Stimulated activated CD4-positive, alpha-beta T cell treated with anti-CD3 and anti-CD28 coated beads, Interleukin-12 subunit alpha, Interleukin-12 subunit beta, amount 100 ng/mL, for 4 hours (primary cell): ENCODE data around the gene CHST8.
A peak's percentile ranks its signal among the peaks of the same experiment; 100 is the strongest.
"Not testable (repeated sequence)": the region's sequence is repeated elsewhere in the genome, so short reads cannot be mapped to it uniquely, and the experiment has no call there.

ENCODE experiments used
- DNase-seq: peaks from one replicate; pipeline ENCODE4 v3.0.0-alpha.2; 2020

CHST8 gene

DNA sequence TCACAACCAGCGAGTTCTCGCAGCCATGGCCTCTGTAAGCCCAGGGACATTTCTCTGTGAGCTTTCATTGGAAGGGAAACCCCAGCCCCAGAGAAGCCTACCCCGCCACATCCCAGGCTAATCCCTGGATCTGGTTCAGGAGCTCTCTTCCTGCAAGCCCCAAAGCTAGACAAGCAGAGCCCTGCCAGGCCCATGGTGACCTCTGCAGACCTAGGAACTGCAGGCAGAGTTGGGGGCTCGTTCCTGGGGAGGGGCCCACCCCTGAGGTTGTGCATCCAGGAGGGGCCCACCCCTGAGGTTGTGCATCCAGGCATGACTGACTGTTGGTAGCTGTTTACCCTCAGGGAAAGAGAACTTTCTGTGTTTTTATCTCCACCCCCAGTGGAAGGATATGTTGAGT, 196.7 kb downstream of the CHST8 start:
- no peak for DNase-seq

DNA sequence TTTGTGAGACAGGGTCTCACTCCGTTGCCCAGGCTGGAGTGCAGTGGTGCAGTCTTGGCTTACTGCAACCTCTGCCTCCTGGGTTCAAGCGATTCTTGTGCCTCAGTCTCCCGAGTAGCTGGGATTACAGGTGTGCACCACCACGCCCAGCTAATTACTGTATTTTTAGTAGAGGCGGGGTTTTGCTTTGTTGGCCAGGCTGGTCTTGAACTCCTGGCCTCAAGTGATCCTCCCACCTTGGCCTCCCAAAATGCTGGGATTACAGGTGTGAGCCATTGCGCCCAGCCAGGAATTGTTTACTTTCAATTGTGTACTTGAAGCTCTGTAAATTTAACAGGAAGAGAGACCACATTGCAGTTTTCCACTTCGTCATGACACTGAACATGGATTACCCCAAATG, 197.3 kb downstream of the CHST8 start:
- not testable (repeated sequence) for DNase-seq

DNA sequence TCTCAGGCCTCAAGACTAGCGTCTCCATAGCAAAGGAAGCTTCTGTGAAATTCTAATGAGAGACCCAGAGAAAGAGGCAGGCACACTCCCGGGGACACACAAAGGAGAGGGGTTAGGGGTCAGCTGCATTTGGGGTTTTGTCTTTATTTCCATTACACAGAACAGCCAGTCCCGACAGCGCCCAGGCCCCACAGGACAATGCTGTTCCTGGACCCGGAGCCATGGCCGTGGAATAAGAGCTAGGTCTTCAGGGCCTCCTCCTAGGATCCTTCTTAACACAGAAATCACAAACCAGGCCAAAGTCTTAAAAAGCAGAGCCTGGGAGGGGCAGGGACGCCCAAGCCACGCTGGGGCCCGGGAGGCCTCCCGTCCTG, 197.7 kb downstream of the CHST8 start:
- DNase-seq = no peak

DNA sequence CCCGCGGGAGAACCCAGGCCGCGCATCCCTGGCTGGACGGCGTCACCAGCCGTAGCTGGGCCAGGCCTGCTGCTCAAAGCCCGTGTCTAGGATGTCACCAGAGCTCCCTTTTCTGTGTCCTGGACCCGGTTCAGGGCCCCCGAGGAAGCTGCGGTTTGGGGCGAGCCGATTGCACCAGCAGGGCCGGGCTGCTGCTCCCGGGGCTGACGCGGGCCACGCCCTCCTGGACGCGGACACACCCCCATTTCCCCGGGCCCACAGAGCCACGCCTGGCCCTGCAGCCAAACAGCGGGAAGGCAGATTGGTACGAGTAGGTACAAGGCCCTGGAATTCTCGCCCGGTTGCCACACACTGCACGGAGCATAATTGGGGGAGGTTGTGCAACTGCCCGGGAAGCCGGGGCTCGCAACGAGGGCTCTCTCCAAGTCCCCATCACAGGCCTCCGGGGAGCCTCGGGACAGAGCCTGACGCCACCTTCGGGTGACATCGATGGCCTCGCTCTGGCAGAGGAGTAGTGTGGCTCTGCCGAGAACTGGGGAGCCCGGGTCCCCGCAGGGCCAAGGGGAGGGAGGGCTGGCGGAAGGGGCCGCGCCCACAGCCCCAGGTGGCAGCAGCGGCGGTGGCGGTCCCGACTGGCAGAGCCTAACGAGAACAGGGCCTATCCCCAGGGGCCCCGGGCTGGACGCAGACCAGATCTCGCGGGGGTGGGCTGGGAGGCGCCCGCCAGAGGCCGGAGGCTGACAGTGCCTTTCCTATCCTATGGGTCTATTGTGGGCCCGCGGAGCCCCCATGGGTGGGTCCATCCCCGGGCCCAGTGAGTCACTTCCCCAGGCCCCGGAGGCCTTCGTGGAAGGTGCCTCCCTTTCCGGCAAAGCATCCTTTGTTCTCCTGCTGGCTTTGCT, 198.4 kb downstream of the CHST8 start:
- DNase-seq = peak; percentile 53

DNA sequence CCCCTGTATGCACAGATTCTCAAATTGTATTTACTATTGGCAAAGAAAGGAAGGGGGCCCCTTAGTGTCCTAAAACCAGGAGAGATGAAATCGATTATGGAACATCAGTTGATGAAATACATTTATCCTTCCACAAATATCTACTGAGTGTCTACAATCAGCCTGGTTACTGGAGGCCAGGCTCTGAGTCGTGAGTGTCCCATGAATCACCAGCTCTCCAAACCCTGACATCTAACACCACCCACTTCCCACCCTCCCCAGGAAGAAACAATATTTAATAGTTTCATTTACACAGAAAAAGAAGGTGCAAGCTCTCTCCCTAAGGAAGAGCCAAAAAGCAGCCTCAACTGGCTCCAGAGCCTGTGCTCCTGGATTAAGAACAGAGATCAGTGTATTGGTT, 200.1 kb downstream of the CHST8 start:
- DNase-seq = no peak
